ENCODE measurements around the gene ABCG1.

The ABCG1 gene

DNA sequence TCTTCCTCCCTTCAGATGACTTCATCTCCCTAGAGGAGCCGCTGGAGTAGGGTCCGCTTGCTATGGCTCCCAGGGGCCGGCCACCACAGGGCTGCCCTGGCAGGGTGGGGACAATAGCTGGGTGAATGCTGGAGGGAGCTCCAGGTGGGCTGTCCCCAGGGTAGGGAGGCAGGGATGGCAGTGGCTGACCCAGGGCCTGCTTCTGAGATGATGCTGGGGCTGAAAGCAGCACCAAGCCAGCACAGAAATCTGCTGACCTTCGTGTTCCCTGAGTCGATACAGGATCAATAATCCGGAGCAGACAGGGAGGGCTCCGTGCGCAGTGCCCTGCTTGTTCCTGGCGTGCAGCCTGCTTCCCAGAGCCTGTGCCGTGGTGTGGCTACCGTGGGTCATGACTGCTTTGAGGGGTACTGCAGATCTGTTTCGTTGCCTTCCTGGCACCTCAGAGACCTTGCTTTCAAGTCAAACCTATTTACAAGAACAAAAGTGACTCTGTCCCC is 62.3 kb downstream of the ABCG1 start:
- TF ChIP-seq, protein P1, sequence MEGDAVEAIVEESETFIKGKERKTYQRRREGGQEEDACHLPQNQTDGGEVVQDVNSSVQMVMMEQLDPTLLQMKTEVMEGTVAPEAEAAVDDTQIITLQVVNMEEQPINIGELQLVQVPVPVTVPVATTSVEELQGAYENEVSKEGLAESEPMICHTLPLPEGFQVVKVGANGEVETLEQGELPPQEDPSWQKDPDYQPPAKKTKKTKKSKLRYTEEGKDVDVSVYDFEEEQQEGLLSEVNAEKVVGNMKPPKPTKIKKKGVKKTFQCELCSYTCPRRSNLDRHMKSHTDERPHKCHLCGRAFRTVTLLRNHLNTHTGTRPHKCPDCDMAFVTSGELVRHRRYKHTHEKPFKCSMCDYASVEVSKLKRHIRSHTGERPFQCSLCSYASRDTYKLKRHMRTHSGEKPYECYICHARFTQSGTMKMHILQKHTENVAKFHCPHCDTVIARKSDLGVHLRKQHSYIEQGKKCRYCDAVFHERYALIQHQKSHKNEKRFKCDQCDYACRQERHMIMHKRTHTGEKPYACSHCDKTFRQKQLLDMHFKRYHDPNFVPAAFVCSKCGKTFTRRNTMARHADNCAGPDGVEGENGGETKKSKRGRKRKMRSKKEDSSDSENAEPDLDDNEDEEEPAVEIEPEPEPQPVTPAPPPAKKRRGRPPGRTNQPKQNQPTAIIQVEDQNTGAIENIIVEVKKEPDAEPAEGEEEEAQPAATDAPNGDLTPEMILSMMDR (IDR thresholded peaks at IDR 0.05), result no peak

DNA sequence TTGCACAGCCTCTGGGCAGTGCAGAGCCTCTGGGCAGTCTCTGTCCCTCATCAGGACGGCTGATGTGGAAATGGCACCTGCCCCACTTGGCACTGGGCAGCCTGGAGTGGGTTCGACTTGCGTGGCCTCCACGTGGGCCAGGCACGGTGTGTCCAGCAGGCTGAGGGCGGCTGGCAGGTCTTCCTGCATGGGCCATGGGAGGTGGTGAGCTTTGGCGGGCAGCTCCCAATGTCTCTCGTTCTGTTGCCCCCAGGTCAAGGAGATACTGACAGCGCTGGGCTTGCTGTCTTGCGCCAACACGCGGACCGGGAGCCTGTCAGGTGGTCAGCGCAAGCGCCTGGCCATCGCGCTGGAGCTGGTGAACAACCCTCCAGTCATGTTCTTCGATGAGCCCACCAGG is 63.1 kb downstream of the ABCG1 start:
- TF ChIP-seq, protein P1 (IDR thresholded peaks at IDR 0.05), result no peak

DNA sequence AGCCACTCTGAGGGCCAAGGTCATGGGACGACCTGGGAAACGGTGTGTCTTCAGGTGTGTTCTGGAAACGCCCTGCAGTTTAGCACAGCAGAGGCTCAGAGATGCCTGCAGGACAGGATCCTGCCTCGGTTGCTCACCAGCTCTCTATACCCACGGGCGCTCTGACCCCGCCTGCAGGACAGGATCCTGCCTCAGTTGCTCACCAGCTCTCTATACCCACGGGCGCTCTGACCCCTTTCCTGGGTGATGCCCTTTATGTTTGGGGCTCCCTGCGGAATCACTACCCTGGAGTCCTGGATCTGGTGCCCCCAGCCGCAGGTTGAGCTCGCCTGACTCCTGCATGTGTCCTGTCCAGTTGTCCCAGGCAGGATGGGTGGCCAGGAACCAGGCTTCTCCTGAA is 63.8 kb downstream of the ABCG1 start:
- TF ChIP-seq, protein P1 (IDR thresholded peaks at IDR 0.05), result no peak

DNA sequence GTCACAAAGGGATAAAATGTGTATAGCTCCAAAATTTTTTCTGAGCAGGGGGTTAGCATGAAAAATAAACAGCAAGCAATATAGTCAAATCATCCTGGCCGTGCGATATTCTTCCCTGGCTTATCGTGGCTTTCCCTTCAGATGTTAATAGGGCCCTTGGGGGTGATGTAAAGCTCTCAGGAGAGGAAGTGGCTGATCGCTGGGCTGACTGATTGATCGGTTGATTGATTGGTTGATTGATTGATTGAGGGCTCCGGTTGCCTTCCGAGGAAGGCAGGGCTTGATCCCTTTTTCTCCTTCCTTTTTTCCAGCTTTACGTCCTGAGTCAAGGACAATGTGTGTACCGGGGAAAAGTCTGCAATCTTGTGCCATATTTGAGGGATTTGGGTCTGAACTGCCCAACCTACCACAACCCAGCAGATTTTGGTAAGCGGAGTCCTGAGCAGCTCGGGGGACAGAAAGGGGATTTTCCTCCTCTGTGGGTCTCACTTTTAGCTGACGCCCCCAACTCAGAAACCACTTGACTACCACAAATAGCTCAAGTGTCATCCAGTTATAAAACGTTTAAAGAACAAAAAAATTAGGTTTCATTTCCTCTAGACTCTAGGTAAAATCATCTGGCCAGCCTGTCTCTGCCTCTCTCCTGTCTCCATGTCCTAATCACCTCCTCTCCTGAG is 66.8 kb downstream of the ABCG1 start:
- TF ChIP-seq, protein P1 (IDR thresholded peaks at IDR 0.05), result no peak

DNA sequence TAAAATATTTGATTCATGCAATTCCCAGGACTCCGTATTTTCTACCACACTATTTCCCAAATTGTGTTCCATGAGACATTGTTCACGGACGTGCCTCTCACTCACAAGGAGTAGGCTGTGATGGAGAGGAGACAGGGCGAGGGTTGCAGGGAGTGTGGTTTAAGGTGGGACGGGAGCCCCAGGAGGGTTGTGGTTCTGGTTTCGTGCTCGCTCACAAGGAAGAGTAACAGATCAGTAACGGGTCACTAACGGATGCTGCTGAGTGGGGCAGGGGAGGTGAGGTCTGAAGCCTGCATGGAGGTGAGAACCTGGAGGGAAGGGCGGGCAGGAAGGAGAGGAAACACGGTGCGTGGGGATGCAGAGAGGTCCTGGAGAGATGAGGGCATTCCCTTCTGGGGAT is 67.5 kb downstream of the ABCG1 start:
- TF ChIP-seq, protein P1 (IDR thresholded peaks at IDR 0.05), result no peak

DNA sequence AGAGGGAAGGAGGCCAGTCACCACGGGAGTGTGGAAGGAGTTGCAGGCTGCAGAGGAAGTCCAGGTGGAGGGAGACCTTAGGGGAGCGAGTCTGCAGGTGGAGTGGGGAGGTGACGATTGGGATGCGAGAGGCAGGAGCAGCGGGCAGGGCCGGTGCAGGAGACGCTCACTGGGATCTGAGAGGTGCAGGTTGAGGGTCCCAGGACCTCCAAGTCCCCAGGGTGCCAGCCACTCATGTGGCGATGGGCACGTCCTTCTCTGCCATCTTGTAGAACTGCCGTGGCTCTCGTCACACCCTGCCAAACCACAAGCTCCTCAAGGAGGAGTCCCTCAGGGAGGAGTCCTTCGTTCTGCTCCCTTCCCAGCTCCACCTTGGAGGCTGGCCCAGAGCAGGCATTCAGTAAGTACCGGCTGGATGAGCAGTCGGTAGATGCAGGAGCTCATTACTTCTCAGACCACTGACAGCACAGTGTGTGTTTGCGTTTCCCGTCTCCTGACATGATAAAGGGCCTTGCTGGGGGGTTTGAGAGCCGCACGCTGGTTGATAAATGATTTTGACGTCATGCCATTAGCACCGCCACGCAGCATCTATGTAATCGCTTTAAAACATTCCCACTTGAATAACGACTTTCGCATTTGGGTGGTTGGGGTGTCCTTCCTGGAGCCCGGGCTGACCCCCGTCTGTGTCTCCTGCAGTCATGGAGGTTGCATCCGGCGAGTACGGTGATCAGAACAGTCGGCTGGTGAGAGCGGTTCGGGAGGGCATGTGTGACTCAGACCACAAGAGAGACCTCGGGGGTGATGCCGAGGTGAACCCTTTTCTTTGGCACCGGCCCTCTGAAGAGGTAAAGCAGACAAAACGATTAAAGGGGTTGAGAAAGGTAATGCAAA is 68.5 kb downstream of the ABCG1 start:
- TF ChIP-seq, protein P1 (IDR thresholded peaks at IDR 0.05), result no peak

DNA sequence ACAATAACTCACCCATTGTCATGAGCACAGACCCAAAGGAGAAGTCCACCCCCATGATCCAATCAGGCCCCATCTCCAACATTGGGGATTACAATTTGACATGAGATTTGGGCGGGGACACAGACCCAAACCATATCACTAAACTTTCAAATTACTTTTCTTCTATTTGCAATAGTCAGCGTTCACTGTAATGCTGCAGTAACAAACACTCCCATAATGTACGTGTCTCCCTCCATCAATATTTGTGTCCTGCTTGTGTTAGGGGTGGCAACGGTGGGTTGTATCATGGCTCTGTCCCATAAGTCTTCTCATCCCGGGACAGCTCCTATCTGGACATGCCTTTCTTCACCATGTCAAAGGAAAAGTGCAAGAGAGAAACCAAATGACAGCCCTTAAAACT is 70.0 kb downstream of the ABCG1 start:
- TF ChIP-seq, protein P1 (IDR thresholded peaks at IDR 0.05), result no peak

Data from LNCAP (cell line).